ENCODE results near the gene HSD11B1L. TPM values are rescaled to one million over a fixed set of nuclear protein-coding genes. Genes with fewer than 3 reads are reported as not detected.

Gene HSD11B1L
- total and polyA plus RNA-seq, 5 donors from 2014 or later = 1.8 to 3.0 (median 2.4) TPM

- Histone ChIP-seq H3K4me3 (ENCODE audit: low read depth, low read length) (no peak overlapping the region), H3K9me3 (ENCODE audit: control insufficient read depth in 2 of 2, low read length in 2 of 2) (no peaks in the 10 kb centered on the region), H3K4me1 (ENCODE audit: control insufficient read depth, insufficient read depth, low read length, poor library complexity, severe bottlenecking) (peaks cover 28% of the 10 kb centered on the region), H3K36me3 (ENCODE audit: control insufficient read depth, insufficient read depth, low read length) (no peaks in the 10 kb centered on the region), H3K27ac (ENCODE audit: insufficient read depth, low read length, poor library complexity, severe bottlenecking) (no peak overlapping the region), H3K27me3 (ENCODE audit: control insufficient read depth, insufficient read depth, low read length) (no peaks in the 10 kb centered on the region)
- H3K27ac Mint-ChIP-seq = peak overlapping the region in 1 of 3 donors; percentile 71
- peaks cover 8% of the 10 kb centered on the region for H3K27me3 Mint-ChIP-seq
- no peak for DNase-seq
- peak overlapping the region; percentile 29 to 86 (median 78) for H3K4me3 Mint-ChIP-seq
- no peaks in the 10 kb centered on the region for H3K36me3 Mint-ChIP-seq
- peaks cover 0 to 44% (median 18%) of the 10 kb centered on the region in 4 donors for H3K4me1 Mint-ChIP-seq
- peaks cover 0 to 4% (median 0%) of the 10 kb centered on the region in 7 donors for H3K9me3 Mint-ChIP-seq
- no peak for ATAC-seq (ENCODE audit: low read depth in 2 of 2)
Measured at GRCh38 chr19:5682107-5682482, 1.3 kb downstream of the HSD11B1L start.

GRCh38 chr19:5683177-5683886 lies 2.5 kb downstream of the HSD11B1L start:
- Mint-ChIP-seq H3K27me3 (peaks cover 8% of the 10 kb centered on the region), H3K4me1 (peaks cover 0 to 49% (median 20%) of the 10 kb centered on the region in 4 donors), H3K36me3 (no peaks in the 10 kb centered on the region), H3K9me3 (peaks cover 0 to 4% (median 0%) of the 10 kb centered on the region in 7 donors), H3K27ac (peak overlapping the region in 1 of 3 donors; percentile 51), H3K4me3 (peak overlapping the region in 3 of 4 donors; percentile 22 to 79 (median 77))
- H3K9me3 ChIP-seq (ENCODE audit: control insufficient read depth in 2 of 2, low read length in 2 of 2) = no peaks in the 10 kb centered on the region
- H3K36me3 ChIP-seq (ENCODE audit: control insufficient read depth, insufficient read depth, low read length) = no peaks in the 10 kb centered on the region
- ATAC-seq (ENCODE audit: low read depth in 2 of 2) (no peak), DNase-seq (no peak)
- H3K4me1 ChIP-seq (ENCODE audit: control insufficient read depth, insufficient read depth, low read length, poor library complexity, severe bottlenecking) = peaks cover 35% of the 10 kb centered on the region
- no peak overlapping the region for H3K4me3 ChIP-seq (ENCODE audit: low read depth, low read length)
- no peak overlapping the region for H3K27ac ChIP-seq (ENCODE audit: insufficient read depth, low read length, poor library complexity, severe bottlenecking)
- H3K27me3 ChIP-seq (ENCODE audit: control insufficient read depth, insufficient read depth, low read length) = no peaks in the 10 kb centered on the region

DNA sequence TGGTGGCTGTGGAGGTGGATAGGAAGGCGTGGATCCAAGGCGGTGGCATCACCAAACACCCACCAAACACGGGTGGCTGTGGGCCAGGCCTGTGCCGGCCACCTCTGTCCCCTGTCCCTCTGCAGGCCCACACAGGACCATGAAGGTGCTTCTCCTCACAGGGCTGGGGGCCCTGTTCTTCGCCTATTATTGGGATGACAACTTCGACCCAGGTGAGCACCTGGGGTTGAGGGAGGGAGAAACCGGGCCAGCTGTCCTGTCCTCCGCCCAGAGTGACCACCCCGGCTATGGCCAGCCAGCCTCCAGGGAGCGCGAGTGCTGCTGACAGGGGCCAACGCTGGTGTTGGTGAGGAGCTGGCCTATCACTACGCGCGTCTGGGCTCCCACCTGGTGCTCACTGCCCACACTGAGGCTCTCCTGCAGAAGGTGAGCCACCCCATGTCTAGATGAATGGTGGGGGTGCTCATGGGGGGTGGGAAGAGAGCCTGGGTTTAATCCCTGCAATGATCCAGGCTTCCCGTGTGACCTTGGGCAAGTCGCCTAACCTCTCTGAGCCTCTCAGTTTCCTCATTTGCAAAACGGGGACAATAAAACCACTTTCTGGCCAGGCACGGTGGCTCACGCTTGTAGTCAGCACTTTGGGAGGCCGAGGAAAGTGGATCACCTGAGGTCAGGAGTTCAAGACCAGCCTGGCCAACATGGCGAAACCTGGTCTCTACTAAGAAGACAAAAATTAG lies 4.0 kb downstream of the HSD11B1L start:
- DNase-seq (no peak), ATAC-seq (ENCODE audit: low read depth in 2 of 2) (no peak)
- Mint-ChIP-seq H3K9me3 (peaks cover 0 to 4% (median 0%) of the 10 kb centered on the region in 7 donors), H3K36me3 (no peaks in the 10 kb centered on the region), H3K27ac (no peak overlapping the region), H3K4me1 (peaks cover 0 to 46% (median 16%) of the 10 kb centered on the region in 4 donors), H3K4me3 (peak overlapping the region in 2 of 4 donors; percentile 28 to 63), H3K27me3 (peaks cover 10% of the 10 kb centered on the region)
- H3K36me3 ChIP-seq (ENCODE audit: control insufficient read depth, insufficient read depth, low read length) = no peaks in the 10 kb centered on the region
- no peak overlapping the region for H3K27ac ChIP-seq (ENCODE audit: insufficient read depth, low read length, poor library complexity, severe bottlenecking)
- no peak overlapping the region for H3K4me3 ChIP-seq (ENCODE audit: low read depth, low read length)
- no peaks in the 10 kb centered on the region for H3K9me3 ChIP-seq (ENCODE audit: control insufficient read depth in 2 of 2, low read length in 2 of 2)
- no peaks in the 10 kb centered on the region for H3K27me3 ChIP-seq (ENCODE audit: control insufficient read depth, insufficient read depth, low read length)
- H3K4me1 ChIP-seq (ENCODE audit: control insufficient read depth, insufficient read depth, low read length, poor library complexity, severe bottlenecking) = peaks cover 28% of the 10 kb centered on the region

DNA sequence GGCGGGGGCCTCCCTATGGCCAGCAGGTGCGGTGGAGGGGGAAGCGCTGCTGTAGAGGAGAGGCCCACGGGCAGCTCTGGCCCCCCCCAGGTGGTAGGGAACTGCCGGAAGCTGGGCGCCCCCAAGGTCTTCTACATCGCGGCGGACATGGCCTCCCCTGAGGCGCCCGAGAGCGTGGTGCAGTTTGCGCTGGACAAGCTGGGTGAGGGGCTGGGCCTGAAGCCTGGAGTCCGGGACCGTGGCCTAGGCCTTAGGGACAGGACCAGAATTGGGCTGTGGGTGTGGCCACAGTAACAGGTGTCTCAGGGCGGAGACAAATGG lies 5.5 kb downstream of the HSD11B1L start:
- Mint-ChIP-seq H3K27me3 (peaks cover 14% of the 10 kb centered on the region), H3K27ac (peak overlapping the region; percentile 65 to 90 (median 85)), H3K4me1 (peaks cover 0 to 53% (median 18%) of the 10 kb centered on the region in 4 donors), H3K4me3 (peak overlapping the region; percentile 81 to 90 (median 88)), H3K9me3 (peaks cover 0 to 4% (median 0%) of the 10 kb centered on the region in 7 donors), H3K36me3 (no peaks in the 10 kb centered on the region)
- Histone ChIP-seq H3K4me3 (ENCODE audit: low read depth, low read length) (no peak overlapping the region), H3K27ac (ENCODE audit: insufficient read depth, low read length, poor library complexity, severe bottlenecking) (peak overlapping the region; percentile 81), H3K36me3 (ENCODE audit: control insufficient read depth, insufficient read depth, low read length) (no peaks in the 10 kb centered on the region), H3K4me1 (ENCODE audit: control insufficient read depth, insufficient read depth, low read length, poor library complexity, severe bottlenecking) (peaks cover 29% of the 10 kb centered on the region), H3K27me3 (ENCODE audit: control insufficient read depth, insufficient read depth, low read length) (no peaks in the 10 kb centered on the region), H3K9me3 (ENCODE audit: control insufficient read depth in 2 of 2, low read length in 2 of 2) (no peaks in the 10 kb centered on the region)
- no peak for ATAC-seq (ENCODE audit: low read depth in 2 of 2)
- no peak for DNase-seq

GRCh38 chr19:5686647-5687359 lies 6.0 kb downstream of the HSD11B1L start:
- Mint-ChIP-seq H3K36me3 (no peaks in the 10 kb centered on the region), H3K4me3 (peak overlapping the region; percentile 81 to 90 (median 88)), H3K27me3 (peaks cover 14% of the 10 kb centered on the region), H3K9me3 (peaks cover 0 to 2% (median 0%) of the 10 kb centered on the region in 7 donors), H3K4me1 (peaks cover 0 to 52% (median 15%) of the 10 kb centered on the region in 4 donors), H3K27ac (peak overlapping the region; percentile 65 to 90 (median 85))
- no peaks in the 10 kb centered on the region for H3K27me3 ChIP-seq (ENCODE audit: control insufficient read depth, insufficient read depth, low read length)
- peaks cover 34% of the 10 kb centered on the region for H3K4me1 ChIP-seq (ENCODE audit: control insufficient read depth, insufficient read depth, low read length, poor library complexity, severe bottlenecking)
- ATAC-seq (ENCODE audit: low read depth in 2 of 2) (peak; percentile 57 to 62), DNase-seq (peak; percentile 83 to 92 (median 92))
- H3K27ac ChIP-seq (ENCODE audit: insufficient read depth, low read length, poor library complexity, severe bottlenecking) = peak overlapping the region; percentile 81
- no peak overlapping the region for H3K4me3 ChIP-seq (ENCODE audit: low read depth, low read length)
- H3K36me3 ChIP-seq (ENCODE audit: control insufficient read depth, insufficient read depth, low read length) = peaks cover under 1% of the 10 kb centered on the region
- H3K9me3 ChIP-seq (ENCODE audit: control insufficient read depth in 2 of 2, low read length in 2 of 2) = no peaks in the 10 kb centered on the region

DNA sequence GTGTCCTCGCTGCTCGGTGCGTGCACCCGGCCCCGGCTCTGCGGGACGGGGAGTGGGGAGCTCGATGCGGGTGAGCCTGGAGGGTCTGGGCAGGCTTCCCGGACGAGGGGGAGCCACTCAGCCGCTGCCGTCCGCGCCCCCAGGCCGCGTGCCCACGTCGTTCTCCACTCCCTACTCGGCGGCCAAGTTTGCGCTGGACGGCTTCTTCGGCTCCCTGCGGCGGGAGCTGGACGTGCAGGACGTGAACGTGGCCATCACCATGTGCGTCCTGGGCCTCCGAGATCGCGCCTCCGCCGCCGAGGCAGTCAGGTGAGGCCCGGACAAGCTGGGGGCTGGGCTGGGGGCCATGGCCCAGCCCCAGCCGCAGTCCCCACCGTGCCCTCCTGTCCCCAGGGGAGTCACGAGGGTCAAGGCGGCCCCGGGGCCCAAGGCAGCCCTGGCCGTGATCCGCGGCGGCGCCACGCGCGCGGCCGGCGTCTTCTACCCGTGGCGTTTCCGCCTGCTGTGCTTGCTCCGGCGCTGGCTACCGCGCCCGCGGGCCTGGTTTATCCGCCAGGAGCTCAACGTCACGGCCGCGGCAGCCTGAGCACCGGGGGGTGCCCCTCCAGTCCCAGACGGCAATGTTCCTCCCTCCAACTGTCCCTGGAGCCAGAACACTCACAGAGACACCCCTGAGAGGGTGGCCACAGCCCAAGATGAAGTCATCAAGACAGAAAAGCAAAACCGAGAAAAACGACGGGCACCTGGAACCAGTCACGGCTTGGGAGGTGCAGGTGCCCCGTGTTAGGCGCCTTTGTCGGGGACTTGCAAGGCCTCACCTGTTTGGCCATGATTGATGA lies 6.8 kb downstream of the HSD11B1L start:
- Histone ChIP-seq H3K27ac (ENCODE audit: insufficient read depth, low read length, poor library complexity, severe bottlenecking) (peak overlapping the region; percentile 81), H3K27me3 (ENCODE audit: control insufficient read depth, insufficient read depth, low read length) (no peaks in the 10 kb centered on the region), H3K4me3 (ENCODE audit: low read depth, low read length) (no peak overlapping the region), H3K9me3 (ENCODE audit: control insufficient read depth in 2 of 2, low read length in 2 of 2) (no peaks in the 10 kb centered on the region), H3K36me3 (ENCODE audit: control insufficient read depth, insufficient read depth, low read length) (peaks cover 7% of the 10 kb centered on the region), H3K4me1 (ENCODE audit: control insufficient read depth, insufficient read depth, low read length, poor library complexity, severe bottlenecking) (peaks cover 36% of the 10 kb centered on the region)
- Mint-ChIP-seq H3K27ac (peak overlapping the region in 1 of 3 donors; percentile 76), H3K36me3 (peaks cover 3% of the 10 kb centered on the region), H3K27me3 (peaks cover 14% of the 10 kb centered on the region), H3K9me3 (peaks cover 0 to 2% (median 0%) of the 10 kb centered on the region in 7 donors), H3K4me3 (peak overlapping the region in 3 of 4 donors; percentile 86 to 90 (median 90)), H3K4me1 (peaks cover 0 to 52% (median 15%) of the 10 kb centered on the region in 4 donors)
- no peak for DNase-seq
- no peak for ATAC-seq (ENCODE audit: low read depth in 2 of 2)

Data from CD4-positive, CD25-positive, alpha-beta regulatory T cell (primary cell).